Adrenal gland (tissue), 12 donors: ENCODE results near the gene FGF19. TPM values are rescaled to one million over a fixed set of nuclear protein-coding genes. Genes with fewer than 3 reads are reported as not detected.

Experiments
- DNase-seq, 7 donors: peaks; one replicate each; pipeline ENCODE4 v3.0.0-alpha.2; 2019 to 2020
- H3K27ac ChIP-seq, 5 donors: fragments of 200-600 bp; sonication (generic) in 4 of 5; 1 replicate in 3 of 5; 2 replicates in 2 of 5; pipeline versions ENCODE4 v1.5.1 to v1.8.0; 2016 to 2020; ENCODE audit warnings: mild to moderate bottlenecking in 1 of 5
- H3K27me3 ChIP-seq: fragments of 200-600 bp; 2 replicates; pipeline ENCODE4 v1.8.0; 2021
- H3K36me3 ChIP-seq, 2 donors: fragments of 200-600 bp; replicated peaks in 1 of 2; 1 replicate in 1 of 2; 2 replicates in 1 of 2; pipeline versions ENCODE4 v1.5.1 to v1.8.0; 2018 to 2022
- H3K4me1 ChIP-seq, 2 donors: fragments of 200-600 bp; replicated peaks in 1 of 2; 1 replicate in 1 of 2; 2 replicates in 1 of 2; pipeline versions ENCODE4 v1.5.1 to v1.8.0; 2018 to 2021
- H3K4me3 ChIP-seq, 4 donors: fragments of 200-600 bp; sonication (generic) in 3 of 4; one replicate each; pipeline ENCODE4 v1.5.1; 2016 to 2018
- H3K9me3 ChIP-seq, 3 donors: fragments of 200-600 bp; sonication (generic) in 1 of 3; replicated peaks in 1 of 3; 1 replicate in 2 of 3; 2 replicates in 1 of 3; pipeline versions ENCODE4 v1.5.1 to v1.8.0; 2016 to 2021
- POLR2A ChIP-seq, 2 donors: fragments of 450-650 bp; IDR thresholded peaks; one replicate each; pipeline ENCODE4 v1.6.1; 2017; ENCODE audit warnings: antibody characterized with exemption in 2 of 2, mild to moderate bottlenecking in 2 of 2, moderate library complexity in 1 of 2
- WGBS, 4 donors: extraction: QIAGEN DNeasy Blood & Tissue Kit in 2 of 4; methylation state at CpG; one replicate each; pipeline versions ENCODE4 v1.1.5 to v1.1.7; 2013 to 2017; 5-methylcytosine and 5-hydroxymethylcytosine counted together
- intact Hi-C, 2 donors: fragments of 100-400 bp; cut with DNase I; formaldehyde crosslinking; loops; one replicate each; pipeline versions ENCODE4 v1.14.1 to v1.15.0; 2022 to 2023
- polyA plus RNA-seq, 3 donors: library from polyadenylated mRNA; stranded (reverse); fragments of 200-250 nt in 2 of 3; fragments of 350-450 nt in 1 of 3; fragmentation: Illumina TruSeq in 1 of 3; extraction: RNeasy Lipid Tissue Mini Kit (QIAGEN cat#74804) in 1 of 3; gene quantifications; one replicate each; pipeline ENCODE4 v1.2.3, GENCODE V29; 2013 to 2014
- total RNA-seq, 9 donors: library from RNA; depleted of rRNA in 4 of 9; stranded (reverse); fragments of >200 nt in 4 of 9; fragments of 120-200 nt in 1 of 9; fragmentation: NEBNext Ultra II Directional in 1 of 9; extraction: Animal tissue kit (Norgen Biotek cat#: 25700) in 1 of 9; gene quantifications; one replicate each; pipeline versions ENCODE4 v1.1.0 to v1.2.4, GENCODE V29; 2013 to 2023
- TF ChIP-seq, protein P1 (sequence below), 6 experiments: fragments of 450-650 bp in 4 of 6; fragments of 200-600 bp in 2 of 6; sonication (generic) in 1 of 6; IDR thresholded peaks; 1 replicate in 5 of 6; 2 replicates in 1 of 6; pipeline versions ENCODE4 v1.5.1 to v1.8.0; 2016 to 2021; ENCODE audit warnings: antibody characterized with exemption in 6 of 6, mild to moderate bottlenecking in 2 of 6, moderate library complexity in 1 of 6
- donor health status: healthy with polysubstance abuse.
- donor health status: Bipolar disorder and iron deficiency.
- donor health status: DM: yes; HTN: yes; CAD: no.
- donor health status: DM: no; HTN: no; CAD: no.
- donor health status: DM: no; HTN: no; CAD: no.
- donor health status: DM: yes; HTN: yes; CAD: no.

The FGF19 gene
- total and polyA plus RNA-seq, 12 donors, result not detected

DNA sequence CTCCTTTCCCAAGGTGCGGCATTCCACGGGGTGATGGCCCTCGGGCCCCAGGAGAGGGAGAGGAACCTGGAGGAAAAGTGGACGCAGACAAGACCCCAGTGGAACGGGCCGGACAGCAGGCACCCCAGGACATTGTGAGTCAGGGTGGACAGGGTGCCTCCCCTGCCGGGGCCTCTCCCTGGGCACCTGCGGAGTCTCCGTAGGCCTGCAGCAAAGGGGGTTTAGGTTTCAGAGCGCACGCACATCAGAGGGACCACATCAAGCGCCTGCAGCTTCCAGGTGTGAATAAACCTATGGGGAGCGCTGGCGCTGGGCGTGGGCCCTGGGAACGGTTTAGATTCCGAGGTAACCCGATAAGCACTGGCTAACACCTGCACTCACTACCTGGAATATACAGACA is 22.7 kb upstream of the FGF19 start:
- 59 to 76% (median 68%) methylated on average over 9 to 18 of the region's 18 CpGs for WGBS, 4 donors
- Histone ChIP-seq H3K4me3 (no peak overlapping the region), H3K36me3 (no peaks in the 10 kb centered on the region), H3K27me3 (peaks cover 19% of the 10 kb centered on the region), H3K27ac (no peak overlapping the region), H3K9me3 (no peaks in the 10 kb centered on the region), H3K4me1 (no peaks in the 10 kb centered on the region)
- TF ChIP-seq POLR2A (IDR thresholded peaks at IDR 0.05), result no peak
- TF ChIP-seq, protein P1, sequence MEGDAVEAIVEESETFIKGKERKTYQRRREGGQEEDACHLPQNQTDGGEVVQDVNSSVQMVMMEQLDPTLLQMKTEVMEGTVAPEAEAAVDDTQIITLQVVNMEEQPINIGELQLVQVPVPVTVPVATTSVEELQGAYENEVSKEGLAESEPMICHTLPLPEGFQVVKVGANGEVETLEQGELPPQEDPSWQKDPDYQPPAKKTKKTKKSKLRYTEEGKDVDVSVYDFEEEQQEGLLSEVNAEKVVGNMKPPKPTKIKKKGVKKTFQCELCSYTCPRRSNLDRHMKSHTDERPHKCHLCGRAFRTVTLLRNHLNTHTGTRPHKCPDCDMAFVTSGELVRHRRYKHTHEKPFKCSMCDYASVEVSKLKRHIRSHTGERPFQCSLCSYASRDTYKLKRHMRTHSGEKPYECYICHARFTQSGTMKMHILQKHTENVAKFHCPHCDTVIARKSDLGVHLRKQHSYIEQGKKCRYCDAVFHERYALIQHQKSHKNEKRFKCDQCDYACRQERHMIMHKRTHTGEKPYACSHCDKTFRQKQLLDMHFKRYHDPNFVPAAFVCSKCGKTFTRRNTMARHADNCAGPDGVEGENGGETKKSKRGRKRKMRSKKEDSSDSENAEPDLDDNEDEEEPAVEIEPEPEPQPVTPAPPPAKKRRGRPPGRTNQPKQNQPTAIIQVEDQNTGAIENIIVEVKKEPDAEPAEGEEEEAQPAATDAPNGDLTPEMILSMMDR (IDR thresholded peaks at IDR 0.05), result no peak
- intact Hi-C loops, result no loop called here
- no peak for DNase-seq

DNA sequence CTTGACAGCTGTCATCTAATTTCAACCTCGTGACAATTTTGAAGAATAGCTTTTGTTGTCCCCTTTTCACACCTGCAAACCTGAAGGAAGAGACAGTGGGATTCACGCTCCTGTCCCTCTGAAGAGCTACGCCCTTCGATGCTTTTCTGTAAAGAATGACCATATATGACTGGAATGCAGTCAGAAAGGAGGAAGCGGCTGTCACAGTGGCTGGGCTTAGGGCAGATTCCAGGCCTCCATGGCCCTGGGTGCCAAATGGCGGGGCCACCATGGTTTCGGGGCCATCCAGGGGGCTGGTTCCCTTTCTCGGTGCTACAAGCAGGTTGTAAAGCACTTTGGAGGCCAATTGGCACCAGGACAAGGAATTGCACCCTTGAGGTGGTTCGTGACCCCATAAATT is 22.2 kb upstream of the FGF19 start:
- Histone ChIP-seq H3K36me3 (no peaks in the 10 kb centered on the region), H3K9me3 (no peaks in the 10 kb centered on the region), H3K27me3 (peaks cover 15% of the 10 kb centered on the region), H3K4me1 (no peaks in the 10 kb centered on the region), H3K27ac (no peak overlapping the region), H3K4me3 (no peak overlapping the region)
- WGBS, 4 donors, result 51 to 58% (median 55%) methylated on average over 9 of the region's 9 CpGs
- no peak for DNase-seq
- no peak for TF ChIP-seq POLR2A (IDR thresholded peaks at IDR 0.05)
- TF ChIP-seq, protein P1 (IDR thresholded peaks at IDR 0.05), result no peak
- intact Hi-C loops, result no loop called here

DNA sequence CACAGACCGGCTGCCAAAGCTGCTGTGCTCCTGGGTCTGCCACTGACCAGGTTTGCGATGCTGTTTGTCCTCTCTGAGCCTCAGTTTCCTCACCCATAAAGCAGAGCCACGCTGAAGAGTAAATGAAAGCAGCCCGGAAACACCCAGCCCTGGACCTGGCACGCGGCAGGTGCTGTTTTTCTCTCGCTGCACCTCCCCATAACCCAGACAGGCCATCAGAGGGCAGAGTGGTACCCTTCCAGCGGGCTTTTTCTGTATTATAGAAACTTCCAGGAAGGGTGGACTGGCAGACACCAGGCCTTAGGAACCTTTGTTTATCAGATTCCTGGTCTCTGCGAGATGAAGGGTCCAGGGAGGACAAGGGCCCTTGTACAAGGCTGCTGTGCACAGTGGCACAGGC is 17.9 kb upstream of the FGF19 start:
- peaks cover 20% of the 10 kb centered on the region for H3K27me3 ChIP-seq
- no peaks in the 10 kb centered on the region for H3K9me3 ChIP-seq
- WGBS, 4 donors, result 24 to 58% (median 50%) methylated on average over 3 to 9 of the region's 9 CpGs
- no peak for DNase-seq
- intact Hi-C loops, result no loop called here
- TF ChIP-seq POLR2A (IDR thresholded peaks at IDR 0.05), result no peak
- no peak overlapping the region for H3K4me3 ChIP-seq
- H3K4me1 ChIP-seq, result no peaks in the 10 kb centered on the region
- no peaks in the 10 kb centered on the region for H3K36me3 ChIP-seq
- H3K27ac ChIP-seq, result no peak overlapping the region

DNA sequence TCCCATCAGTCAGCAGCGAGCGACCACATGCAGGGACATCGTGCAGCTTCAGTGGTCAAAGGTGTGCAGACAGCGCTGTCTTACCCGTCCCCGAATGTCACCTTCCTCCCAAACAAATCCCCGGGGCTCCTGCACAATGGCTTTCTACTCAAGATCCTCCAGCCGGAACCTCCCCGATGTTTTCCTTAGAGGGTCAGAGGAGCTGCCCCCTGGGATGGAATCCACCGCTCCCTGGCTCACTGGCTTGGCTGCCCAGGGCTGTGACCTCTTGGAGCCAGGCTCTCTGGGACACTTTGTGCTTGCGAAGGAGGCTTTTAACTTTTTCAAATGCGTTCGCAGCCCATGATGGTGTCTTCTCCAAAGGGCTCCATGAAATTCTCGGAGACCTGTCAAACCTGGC is 17.3 kb upstream of the FGF19 start:
- no peak for DNase-seq
- Histone ChIP-seq H3K27me3 (peaks cover 18% of the 10 kb centered on the region), H3K27ac (no peak overlapping the region), H3K4me1 (no peaks in the 10 kb centered on the region), H3K4me3 (no peak overlapping the region), H3K36me3 (no peaks in the 10 kb centered on the region), H3K9me3 (no peaks in the 10 kb centered on the region)
- intact Hi-C loops, result no loop called here
- TF ChIP-seq, protein P1 (IDR thresholded peaks at IDR 0.05), result no peak
- TF ChIP-seq POLR2A (IDR thresholded peaks at IDR 0.05), result no peak
- 48 to 52% (median 50%) methylated on average over 12 to 14 of the region's 14 CpGs for WGBS, 4 donors

DNA sequence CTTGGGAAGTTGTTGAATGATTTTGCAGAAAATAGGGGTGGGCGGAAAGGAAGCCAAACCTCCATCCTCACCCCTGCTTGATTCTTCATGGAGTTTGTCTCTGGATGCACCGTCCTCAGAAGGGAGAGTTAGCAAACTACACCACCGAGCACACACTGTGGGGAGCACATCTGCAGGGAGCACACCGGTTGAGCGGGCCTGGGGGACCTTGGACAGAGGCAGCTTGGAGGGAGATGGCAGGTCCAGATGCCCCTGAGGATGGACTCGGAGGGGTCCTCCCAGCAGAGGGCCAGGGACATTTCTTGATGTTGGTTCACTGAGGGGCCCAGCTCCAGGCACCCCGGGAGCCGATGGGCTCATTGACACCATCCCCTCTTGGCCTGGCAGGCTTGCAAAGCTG is 15.1 kb upstream of the FGF19 start:
- Histone ChIP-seq H3K36me3 (no peaks in the 10 kb centered on the region), H3K4me3 (no peak overlapping the region), H3K9me3 (no peaks in the 10 kb centered on the region), H3K27ac (no peak overlapping the region), H3K4me1 (no peaks in the 10 kb centered on the region), H3K27me3 (peaks cover 9% of the 10 kb centered on the region)
- TF ChIP-seq, protein P1 (IDR thresholded peaks at IDR 0.05), result no peak
- no peak for TF ChIP-seq POLR2A (IDR thresholded peaks at IDR 0.05)
- 59 to 85% (median 72%) methylated on average over 6 to 8 of the region's 8 CpGs for WGBS, 4 donors
- intact Hi-C loops, result no loop called here
- DNase-seq, result no peak
